Measurements from ENCODE around the gene ATP5PF. TPM values are rescaled to one million over a fixed set of nuclear protein-coding genes. Genes with fewer than 3 reads are reported as not detected.

The ATP5PF gene
- total and polyA plus RNA-seq, 2 experiments from 2014 or later, result 127 to 751 TPM

DNA sequence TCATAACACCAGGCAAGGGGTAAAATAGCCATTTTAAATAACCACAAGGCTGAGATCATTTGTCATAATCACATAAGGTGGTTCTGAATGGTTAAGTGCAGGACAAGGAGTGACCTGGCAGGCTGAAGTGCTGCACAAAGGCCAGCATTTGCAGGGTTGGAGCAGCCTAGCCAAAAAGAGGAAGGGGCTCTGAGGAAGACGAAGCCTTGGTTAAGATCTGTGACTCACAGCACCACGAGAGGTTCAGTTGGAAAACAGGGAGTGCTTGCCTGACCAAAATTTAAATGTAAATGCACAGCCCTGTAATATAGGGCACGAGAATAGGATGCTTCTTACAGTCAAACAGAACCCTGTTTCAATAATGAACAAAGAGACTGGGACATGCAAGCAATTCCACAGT, 12.1 kb downstream of the ATP5PF start:
- H3K27me3 Mint-ChIP-seq (ENCODE audit: insufficient read depth, low read depth, poor library complexity), result peaks cover 8% of the 10 kb centered on the region
- peaks cover 6% of the 10 kb centered on the region; the same call in 2 of the 3 replicates for H3K4me1 Mint-ChIP-seq
- TF ChIP-seq EZH2phosphoT487 (IDR thresholded peaks at IDR 0.05; ENCODE audit: unreplicated experiment) (no peak), NANOG (IDR thresholded peaks at IDR 0.05; ENCODE audit: borderline replicate concordance) (no peak), POLR2AphosphoS5 (IDR thresholded peaks at IDR 0.05; ENCODE audit: low read depth) (no peak), ZNF331 (CRISPR knock-in tag; IDR thresholded peaks at IDR 0.05; ENCODE audit: low read depth) (no peak), CREB1 (CRISPR knock-in tag; IDR thresholded peaks at IDR 0.05; ENCODE audit: low read depth) (no peak)
- TF ChIP-seq, protein P1, sequence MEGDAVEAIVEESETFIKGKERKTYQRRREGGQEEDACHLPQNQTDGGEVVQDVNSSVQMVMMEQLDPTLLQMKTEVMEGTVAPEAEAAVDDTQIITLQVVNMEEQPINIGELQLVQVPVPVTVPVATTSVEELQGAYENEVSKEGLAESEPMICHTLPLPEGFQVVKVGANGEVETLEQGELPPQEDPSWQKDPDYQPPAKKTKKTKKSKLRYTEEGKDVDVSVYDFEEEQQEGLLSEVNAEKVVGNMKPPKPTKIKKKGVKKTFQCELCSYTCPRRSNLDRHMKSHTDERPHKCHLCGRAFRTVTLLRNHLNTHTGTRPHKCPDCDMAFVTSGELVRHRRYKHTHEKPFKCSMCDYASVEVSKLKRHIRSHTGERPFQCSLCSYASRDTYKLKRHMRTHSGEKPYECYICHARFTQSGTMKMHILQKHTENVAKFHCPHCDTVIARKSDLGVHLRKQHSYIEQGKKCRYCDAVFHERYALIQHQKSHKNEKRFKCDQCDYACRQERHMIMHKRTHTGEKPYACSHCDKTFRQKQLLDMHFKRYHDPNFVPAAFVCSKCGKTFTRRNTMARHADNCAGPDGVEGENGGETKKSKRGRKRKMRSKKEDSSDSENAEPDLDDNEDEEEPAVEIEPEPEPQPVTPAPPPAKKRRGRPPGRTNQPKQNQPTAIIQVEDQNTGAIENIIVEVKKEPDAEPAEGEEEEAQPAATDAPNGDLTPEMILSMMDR (conservative IDR thresholded peaks at IDR 0.05; ENCODE audit: low read depth in 2 of 2), result no peak
- TF ChIP-seq, protein P2, sequence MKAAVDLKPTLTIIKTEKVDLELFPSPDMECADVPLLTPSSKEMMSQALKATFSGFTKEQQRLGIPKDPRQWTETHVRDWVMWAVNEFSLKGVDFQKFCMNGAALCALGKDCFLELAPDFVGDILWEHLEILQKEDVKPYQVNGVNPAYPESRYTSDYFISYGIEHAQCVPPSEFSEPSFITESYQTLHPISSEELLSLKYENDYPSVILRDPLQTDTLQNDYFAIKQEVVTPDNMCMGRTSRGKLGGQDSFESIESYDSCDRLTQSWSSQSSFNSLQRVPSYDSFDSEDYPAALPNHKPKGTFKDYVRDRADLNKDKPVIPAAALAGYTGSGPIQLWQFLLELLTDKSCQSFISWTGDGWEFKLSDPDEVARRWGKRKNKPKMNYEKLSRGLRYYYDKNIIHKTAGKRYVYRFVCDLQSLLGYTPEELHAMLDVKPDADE (IDR thresholded peaks at IDR 0.05), result no peak
- H2AFZ ChIP-seq, result no peak overlapping the region
- H3K4me3 ChIP-seq, result no peak overlapping the region
- ATAC-seq (no peak), DNase-seq (ENCODE audit: low spot score) (no peak)
- H3K36me3 Mint-ChIP-seq (ENCODE audit: low read depth), result peaks cover 53% of the 10 kb centered on the region
- no peak overlapping the region for H3K27ac ChIP-seq (ENCODE audit: low read depth)
- H3K27ac Mint-ChIP-seq, result no peak overlapping the region
- H3K4me3 Mint-ChIP-seq, result no peak overlapping the region
- no peaks in the 10 kb centered on the region for H3F3A ChIP-seq (replicated peaks; ENCODE audit: low read depth)
- no peaks in the 10 kb centered on the region; the same call in 1 of the 2 replicates for H4K20me1 ChIP-seq (replicated peaks; ENCODE audit: insufficient read depth)
- H3K36me3 ChIP-seq (ENCODE audit: insufficient read depth), result peaks cover 35% of the 10 kb centered on the region
- peaks cover 6% of the 10 kb centered on the region for H3K79me2 ChIP-seq (replicated peaks; ENCODE audit: insufficient read depth)
- no peaks in the 10 kb centered on the region for H3K27me3 ChIP-seq (ENCODE audit: insufficient read depth)
- no peaks in the 10 kb centered on the region for H3K9me2 ChIP-seq (ENCODE audit: insufficient read depth)
- H3K4me1 ChIP-seq (ENCODE audit: insufficient read depth), result peaks cover 4% of the 10 kb centered on the region
- H3K9me3 Mint-ChIP-seq, result no peaks in the 10 kb centered on the region
- no peak overlapping the region for H3K4me2 ChIP-seq

DNA sequence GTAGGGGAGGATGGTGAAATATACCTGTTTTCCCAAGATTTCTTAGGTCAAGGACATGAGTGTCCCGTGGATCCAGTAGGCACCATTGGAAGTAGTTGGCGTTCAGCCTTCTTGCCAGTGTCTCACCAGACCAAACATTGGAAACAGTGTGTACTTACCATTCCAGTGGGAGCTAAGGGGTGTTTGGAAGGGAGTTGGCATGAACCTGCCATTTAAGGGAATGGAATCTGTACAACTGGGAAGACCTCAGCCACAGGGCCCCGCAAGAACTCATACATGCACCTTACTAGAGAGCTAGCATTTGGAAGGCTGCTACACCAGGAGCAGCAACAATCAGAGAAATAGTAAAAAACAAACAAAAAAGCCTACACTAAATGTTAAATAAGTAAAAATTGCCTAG, 12.7 kb downstream of the ATP5PF start:
- Mint-ChIP-seq H3K36me3 (ENCODE audit: low read depth) (peaks cover 50% of the 10 kb centered on the region), H3K27ac (no peak overlapping the region), H3K4me3 (no peak overlapping the region), H3K4me1 (peaks cover 12% of the 10 kb centered on the region; the same call in 2 of the 3 replicates), H3K9me3 (no peaks in the 10 kb centered on the region), H3K27me3 (ENCODE audit: insufficient read depth, low read depth, poor library complexity) (peaks cover 8% of the 10 kb centered on the region)
- Histone ChIP-seq H3K27ac (ENCODE audit: low read depth) (no peak overlapping the region), H3K4me1 (ENCODE audit: insufficient read depth) (peaks cover 6% of the 10 kb centered on the region), H3K79me2 (replicated peaks; ENCODE audit: insufficient read depth) (peaks cover 6% of the 10 kb centered on the region), H3K36me3 (ENCODE audit: insufficient read depth) (peaks cover 29% of the 10 kb centered on the region), H4K20me1 (replicated peaks; ENCODE audit: insufficient read depth) (no peaks in the 10 kb centered on the region; the same call in 1 of the 2 replicates), H3K9me2 (ENCODE audit: insufficient read depth) (no peaks in the 10 kb centered on the region), H2AFZ (no peak overlapping the region), H3K4me3 (no peak overlapping the region), H3K27me3 (ENCODE audit: insufficient read depth) (no peaks in the 10 kb centered on the region), H3K4me2 (no peak overlapping the region), H3F3A (replicated peaks; ENCODE audit: low read depth) (no peaks in the 10 kb centered on the region)
- TF ChIP-seq CREB1 (CRISPR knock-in tag; IDR thresholded peaks at IDR 0.05; ENCODE audit: low read depth), result no peak
- TF ChIP-seq, protein P3, sequence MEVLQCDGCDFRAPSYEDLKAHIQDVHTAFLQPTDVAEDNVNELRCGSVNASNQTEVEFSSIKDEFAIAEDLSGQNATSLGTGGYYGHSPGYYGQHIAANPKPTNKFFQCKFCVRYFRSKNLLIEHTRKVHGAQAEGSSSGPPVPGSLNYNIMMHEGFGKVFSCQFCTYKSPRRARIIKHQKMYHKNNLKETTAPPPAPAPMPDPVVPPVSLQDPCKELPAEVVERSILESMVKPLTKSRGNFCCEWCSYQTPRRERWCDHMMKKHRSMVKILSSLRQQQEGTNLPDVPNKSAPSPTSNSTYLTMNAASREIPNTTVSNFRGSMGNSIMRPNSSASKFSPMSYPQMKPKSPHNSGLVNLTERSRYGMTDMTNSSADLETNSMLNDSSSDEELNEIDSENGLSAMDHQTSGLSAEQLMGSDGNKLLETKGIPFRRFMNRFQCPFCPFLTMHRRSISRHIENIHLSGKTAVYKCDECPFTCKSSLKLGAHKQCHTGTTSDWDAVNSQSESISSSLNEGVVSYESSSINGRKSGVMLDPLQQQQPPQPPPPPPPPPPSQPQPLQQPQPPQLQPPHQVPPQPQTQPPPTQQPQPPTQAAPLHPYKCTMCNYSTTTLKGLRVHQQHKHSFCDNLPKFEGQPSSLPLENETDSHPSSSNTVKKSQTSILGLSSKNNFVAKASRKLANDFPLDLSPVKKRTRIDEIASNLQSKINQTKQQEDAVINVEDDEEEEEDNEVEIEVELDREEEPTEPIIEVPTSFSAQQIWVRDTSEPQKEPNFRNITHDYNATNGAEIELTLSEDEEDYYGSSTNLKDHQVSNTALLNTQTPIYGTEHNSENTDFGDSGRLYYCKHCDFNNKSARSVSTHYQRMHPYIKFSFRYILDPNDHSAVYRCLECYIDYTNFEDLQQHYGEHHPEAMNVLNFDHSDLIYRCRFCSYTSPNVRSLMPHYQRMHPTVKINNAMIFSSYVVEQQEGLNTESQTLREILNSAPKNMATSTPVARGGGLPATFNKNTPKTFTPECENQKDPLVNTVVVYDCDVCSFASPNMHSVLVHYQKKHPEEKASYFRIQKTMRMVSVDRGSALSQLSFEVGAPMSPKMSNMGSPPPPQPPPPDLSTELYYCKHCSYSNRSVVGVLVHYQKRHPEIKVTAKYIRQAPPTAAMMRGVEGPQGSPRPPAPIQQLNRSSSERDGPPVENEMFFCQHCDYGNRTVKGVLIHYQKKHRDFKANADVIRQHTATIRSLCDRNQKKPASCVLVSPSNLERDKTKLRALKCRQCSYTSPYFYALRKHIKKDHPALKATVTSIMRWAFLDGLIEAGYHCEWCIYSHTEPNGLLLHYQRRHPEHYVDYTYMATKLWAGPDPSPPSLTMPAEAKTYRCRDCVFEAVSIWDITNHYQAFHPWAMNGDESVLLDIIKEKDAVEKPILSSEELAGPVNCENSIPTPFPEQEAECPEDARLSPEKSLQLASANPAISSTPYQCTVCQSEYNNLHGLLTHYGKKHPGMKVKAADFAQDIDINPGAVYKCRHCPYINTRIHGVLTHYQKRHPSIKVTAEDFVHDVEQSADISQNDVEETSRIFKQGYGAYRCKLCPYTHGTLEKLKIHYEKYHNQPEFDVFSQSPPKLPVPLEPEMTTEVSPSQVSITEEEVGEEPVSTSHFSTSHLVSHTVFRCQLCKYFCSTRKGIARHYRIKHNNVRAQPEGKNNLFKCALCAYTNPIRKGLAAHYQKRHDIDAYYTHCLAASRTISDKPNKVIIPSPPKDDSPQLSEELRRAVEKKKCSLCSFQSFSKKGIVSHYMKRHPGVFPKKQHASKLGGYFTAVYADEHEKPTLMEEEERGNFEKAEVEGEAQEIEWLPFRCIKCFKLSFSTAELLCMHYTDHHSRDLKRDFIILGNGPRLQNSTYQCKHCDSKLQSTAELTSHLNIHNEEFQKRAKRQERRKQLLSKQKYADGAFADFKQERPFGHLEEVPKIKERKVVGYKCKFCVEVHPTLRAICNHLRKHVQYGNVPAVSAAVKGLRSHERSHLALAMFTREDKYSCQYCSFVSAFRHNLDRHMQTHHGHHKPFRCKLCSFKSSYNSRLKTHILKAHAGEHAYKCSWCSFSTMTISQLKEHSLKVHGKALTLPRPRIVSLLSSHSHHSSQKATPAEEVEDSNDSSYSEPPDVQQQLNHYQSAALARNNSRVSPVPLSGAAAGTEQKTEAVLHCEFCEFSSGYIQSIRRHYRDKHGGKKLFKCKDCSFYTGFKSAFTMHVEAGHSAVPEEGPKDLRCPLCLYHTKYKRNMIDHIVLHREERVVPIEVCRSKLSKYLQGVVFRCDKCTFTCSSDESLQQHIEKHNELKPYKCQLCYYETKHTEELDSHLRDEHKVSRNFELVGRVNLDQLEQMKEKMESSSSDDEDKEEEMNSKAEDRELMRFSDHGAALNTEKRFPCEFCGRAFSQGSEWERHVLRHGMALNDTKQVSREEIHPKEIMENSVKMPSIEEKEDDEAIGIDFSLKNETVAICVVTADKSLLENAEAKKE (CRISPR knock-in tag; IDR thresholded peaks at IDR 0.05), result no peak
- DNase-seq (ENCODE audit: low spot score), result no peak
- ATAC-seq, result no peak
